GM21825 (cell line): ENCODE measurements around the gene PDLIM7.

Source experiments
- ATAC-seq: cut with Tn5 transposase; IDR thresholded peaks from one replicate; pipeline ENCODE4 v1.9.1; 2021; ENCODE audit warnings: mild to moderate bottlenecking, moderate library complexity; ENCODE audit not compliant: unreplicated experiment

Gene PDLIM7

GRCh38 chr5:177475563-177476427 is 21.6 kb downstream of the PDLIM7 start:
- no peak for ATAC-seq

- ATAC-seq = no peak
These were observed 22.4 kb downstream of the PDLIM7 start for GRCh38 chr5:177474846-177475562.

GRCh38 chr5:177474002-177474476 is 23.4 kb downstream of the PDLIM7 start:
- no peak for ATAC-seq

GRCh38 chr5:177473443-177474001 is 23.9 kb downstream of the PDLIM7 start, which contains the start of gene DBN1:
Gene DBN1, minus strand, starts transcription at chr5:177473634. Its CDS starts 113 bp downstream, at chr5:177473521.
- no peak for ATAC-seq

- ATAC-seq = peak; percentile 45
These were observed 24.7 kb downstream of the PDLIM7 start for GRCh38 chr5:177472460-177473442.

- ATAC-seq = no peak
These were observed 25.6 kb downstream of the PDLIM7 start for GRCh38 chr5:177471610-177472356.

GRCh38 chr5:177470759-177471536 is 26.5 kb downstream of the PDLIM7 start:
- no peak for ATAC-seq

GRCh38 chr5:177469750-177470525 is 27.5 kb downstream of the PDLIM7 start:
- no peak for ATAC-seq

- ATAC-seq = no peak
These were observed 28.4 kb downstream of the PDLIM7 start for GRCh38 chr5:177468685-177469628.

GRCh38 chr5:177468329-177468684 is 29.1 kb downstream of the PDLIM7 start:
- ATAC-seq = no peak

- no peak for ATAC-seq
These were observed 30.0 kb downstream of the PDLIM7 start for GRCh38 chr5:177467436-177467835.

- no peak for ATAC-seq
These were observed 30.5 kb downstream of the PDLIM7 start for GRCh38 chr5:177466861-177467260.

- ATAC-seq = no peak
These were observed 32.4 kb downstream of the PDLIM7 start for GRCh38 chr5:177465044-177465443.

GRCh38 chr5:177462021-177462670 is 35.3 kb downstream of the PDLIM7 start:
- no peak for ATAC-seq

GRCh38 chr5:177459819-177460628 is 37.4 kb downstream of the PDLIM7 start:
- no peak for ATAC-seq

GRCh38 chr5:177459357-177459756 is 38.0 kb downstream of the PDLIM7 start:
- ATAC-seq = no peak
